Transverse colon (tissue), 4 donors: ENCODE data around the gene ATP13A2. TPM values are rescaled to one million over a fixed set of nuclear protein-coding genes. Genes with fewer than 3 reads are reported as not detected.

Experiments used
- DNase-seq: peaks from one replicate; pipeline ENCODE4 v3.0.0-alpha.2; 2019
- H3K27ac ChIP-seq, 4 donors: fragments of 200-600 bp; sonication (generic); 2 replicates each; pipeline ENCODE4 v1.5.1; 2016 to 2018; ENCODE audit warnings: inconsistent platforms in 4 of 4
- H3K27me3 ChIP-seq: fragments of 200-600 bp; sonication (generic); 2 replicates; pipeline ENCODE4 v1.5.1; 2017; ENCODE audit warnings: inconsistent platforms
- H3K36me3 ChIP-seq, 4 donors: fragments of 200-600 bp; sonication (generic); 2 replicates each; pipeline ENCODE4 v1.5.1; 2017 to 2019; ENCODE audit warnings: inconsistent platforms in 4 of 4
- H3K4me1 ChIP-seq, 4 donors: fragments of 200-600 bp; sonication (generic); 2 replicates each; pipeline ENCODE4 v1.5.1; 2017 to 2020; ENCODE audit warnings: inconsistent platforms in 4 of 4
- H3K4me3 ChIP-seq, 4 donors: fragments of 200-600 bp; sonication (generic); 1 replicate in 1 of 4; 2 replicates in 3 of 4; pipeline versions ENCODE4 v1.5.1 to v1.6.1; 2017 to 2019; ENCODE audit warnings: inconsistent platforms in 4 of 4
- H3K9me3 ChIP-seq, 2 donors: fragments of 200-600 bp; sonication (generic); 2 replicates each; pipeline ENCODE4 v1.5.1; 2017 to 2019; ENCODE audit warnings: inconsistent platforms in 2 of 2
- CTCF ChIP-seq, 5 experiments: fragments of 200-600 bp in 3 of 5; fragments of 450-650 bp in 2 of 5; sonication (generic) in 3 of 5; IDR thresholded peaks; 1 replicate in 2 of 5; 2 replicates in 3 of 5; pipeline ENCODE4 v1.5.1; 2016 to 2017; ENCODE audit warnings: antibody characterized with exemption in 5 of 5, inconsistent platforms in 3 of 5, mild to moderate bottlenecking in 2 of 5, moderate library complexity in 1 of 5
- EP300 ChIP-seq: sonication (generic); formaldehyde crosslinking; IDR thresholded peaks from one replicate; pipeline ENCODE4 v1.6.1; 2017; ENCODE audit warnings: antibody characterized with exemption, low read depth
- POLR2A ChIP-seq: fragments of 450-650 bp; IDR thresholded peaks from one replicate; pipeline ENCODE4 v1.6.1; 2016; ENCODE audit warnings: antibody characterized with exemption, mild to moderate bottlenecking, moderate library complexity
- POLR2AphosphoS5 ChIP-seq, 3 donors: sonication (generic); formaldehyde crosslinking; IDR thresholded peaks; one replicate each; pipeline ENCODE4 v1.6.1; 2016; ENCODE audit warnings: antibody characterized with exemption in 3 of 3
- WGBS, 2 donors: methylation state at CpG; one replicate each; pipeline ENCODE4 v1.1.5; 2018; ENCODE audit warnings: low coverage in 1 of 2; 5-methylcytosine and 5-hydroxymethylcytosine counted together
- in situ Hi-C, 4 donors: fragments of 200-750 bp; cut with MboI; loops; one replicate each; pipeline versions ENCODE4 v1.15.0 to v1.15.1; 2017; ENCODE audit warnings: low sequenced_read_pairs in 3 of 4, low pct_ligation_motif_present in 1 of 4, low pct_unique_long_range_greater_than_20kb in 1 of 4
- intact Hi-C: fragments of 100-400 bp; cut with DNase I; formaldehyde crosslinking; loops from one replicate; pipeline ENCODE4 v1.15.1; 2023; ENCODE audit warnings: low total_unique reads
- total RNA-seq, 4 donors: library from RNA; depleted of rRNA; stranded (reverse); fragments of >200 nt; gene quantifications; one replicate each; pipeline ENCODE4 v1.1.0, GENCODE V29; 2016

Gene ATP13A2
- total RNA-seq, 4 donors from 2014 or later = 34.4 to 70.8 (median 60.9) TPM

- peaks cover 0 to 6% (median 0%) of the 10 kb centered on the region in 4 donors for H3K36me3 ChIP-seq
- no peaks in the 10 kb centered on the region for H3K9me3 ChIP-seq
- intact Hi-C loops (no loop called here), in situ Hi-C loops (no loop called here)
- no peak overlapping the region for H3K4me3 ChIP-seq
- no peak overlapping the region for H3K27ac ChIP-seq
- no peaks in the 10 kb centered on the region for H3K4me1 ChIP-seq
- no peak for DNase-seq
- no peak for TF ChIP-seq CTCF (IDR thresholded peaks at IDR 0.05)
- TF ChIP-seq POLR2A = no peak
- TF ChIP-seq EP300 = no peak
- no peak for TF ChIP-seq POLR2AphosphoS5 (IDR thresholded peaks at IDR 0.05)
- WGBS, 2 donors = 94% methylated on average over 18 of the region's 19 CpGs; no CpG with 5 or more reads in 1 of the 2 donors
- H3K27me3 ChIP-seq = no peaks in the 10 kb centered on the region
These were observed 9.8 kb downstream of the ATP13A2 start for GRCh38 chr1:17001760-17002523.

GRCh38 chr1:16999863-17000262 lies 11.9 kb downstream of the ATP13A2 start:
- Histone ChIP-seq H3K36me3 (peaks cover 0 to 6% (median 2%) of the 10 kb centered on the region in 4 donors), H3K4me1 (no peaks in the 10 kb centered on the region)

GRCh38 chr1:16998589-16998988 lies 13.1 kb downstream of the ATP13A2 start:
- no peaks in the 10 kb centered on the region for H3K9me3 ChIP-seq
- no peaks in the 10 kb centered on the region for H3K27me3 ChIP-seq
- in situ Hi-C loops (no loop called here), intact Hi-C loops (no loop called here)
- H3K4me3 ChIP-seq = no peak overlapping the region
- no peak for DNase-seq
- no peaks in the 10 kb centered on the region for H3K4me1 ChIP-seq
- WGBS, 2 donors = 83% methylated on average over 10 of the region's 10 CpGs; no CpG with 5 or more reads in 1 of the 2 donors
- peaks cover 0 to 6% (median 2%) of the 10 kb centered on the region in 4 donors for H3K36me3 ChIP-seq
- TF ChIP-seq POLR2AphosphoS5 (IDR thresholded peaks at IDR 0.05) (no peak), CTCF (IDR thresholded peaks at IDR 0.05) (no peak), EP300 (no peak), POLR2A (no peak)
- no peak overlapping the region for H3K27ac ChIP-seq

More at GRCh38 chr1:16999863-17000262, 11.9 kb downstream of the ATP13A2 start:
- H3K9me3 ChIP-seq = no peaks in the 10 kb centered on the region
- H3K27ac ChIP-seq = no peak overlapping the region
- 95 to 100% methylated on average over 2 to 8 of the region's 8 CpGs for WGBS, 2 donors
- no peak for TF ChIP-seq POLR2A
- TF ChIP-seq POLR2AphosphoS5 (IDR thresholded peaks at IDR 0.05) = no peak
- TF ChIP-seq CTCF (IDR thresholded peaks at IDR 0.05) = no peak
- TF ChIP-seq EP300 = no peak
- in situ Hi-C loops = no loop called here
- no peak for DNase-seq
- no peak overlapping the region for H3K4me3 ChIP-seq
- intact Hi-C loops = no loop called here
- H3K27me3 ChIP-seq = no peaks in the 10 kb centered on the region

GRCh38 chr1:16996845-16997244 lies 14.9 kb downstream of the ATP13A2 start:
- H3K27ac ChIP-seq = no peak overlapping the region
- no peaks in the 10 kb centered on the region for H3K4me1 ChIP-seq
- intact Hi-C loops = no loop called here
- in situ Hi-C loops = no loop called here
- 96% methylated on average over 11 of the region's 14 CpGs; no CpG with 5 or more reads in 1 of the 2 donors for WGBS, 2 donors
- H3K4me3 ChIP-seq = no peak overlapping the region
- no peak for TF ChIP-seq POLR2A
- TF ChIP-seq EP300 = no peak
- no peak for TF ChIP-seq CTCF (IDR thresholded peaks at IDR 0.05)
- TF ChIP-seq POLR2AphosphoS5 (IDR thresholded peaks at IDR 0.05) = no peak
- no peaks in the 10 kb centered on the region for H3K27me3 ChIP-seq
- H3K36me3 ChIP-seq = peaks cover 0 to 3% (median under 1%) of the 10 kb centered on the region in 4 donors
- no peak for DNase-seq
- H3K9me3 ChIP-seq = no peaks in the 10 kb centered on the region
